HFF-Myc (cell line): ENCODE results near the gene MRPS24.

Experiments
- DNase-seq: peaks from one replicate; pipeline ENCODE4 v3.0.0-alpha.2; 2011; ENCODE audit warnings: low read depth; ENCODE audit errors: extremely low read depth
- H3K4me3 ChIP-seq: replicated peaks from 2 replicates; pipeline ENCODE4 v1.5.1; 2011; ENCODE audit warnings: low read depth, mild to moderate bottlenecking, control low read depth, low read length
- TF ChIP-seq, protein P1 (sequence below): IDR thresholded peaks from 2 replicates; pipeline ENCODE4 v1.5.1; 2012; ENCODE audit warnings: mild to moderate bottlenecking, low read depth, low read length, control low read depth; ENCODE audit errors: missing control alignments

The MRPS24 gene

GRCh38 chr7:43888993-43889945 lies 20.0 kb upstream of the MRPS24 start:
- no peak for DNase-seq
- H3K4me3 ChIP-seq: no peak overlapping the region
- TF ChIP-seq, protein P1, sequence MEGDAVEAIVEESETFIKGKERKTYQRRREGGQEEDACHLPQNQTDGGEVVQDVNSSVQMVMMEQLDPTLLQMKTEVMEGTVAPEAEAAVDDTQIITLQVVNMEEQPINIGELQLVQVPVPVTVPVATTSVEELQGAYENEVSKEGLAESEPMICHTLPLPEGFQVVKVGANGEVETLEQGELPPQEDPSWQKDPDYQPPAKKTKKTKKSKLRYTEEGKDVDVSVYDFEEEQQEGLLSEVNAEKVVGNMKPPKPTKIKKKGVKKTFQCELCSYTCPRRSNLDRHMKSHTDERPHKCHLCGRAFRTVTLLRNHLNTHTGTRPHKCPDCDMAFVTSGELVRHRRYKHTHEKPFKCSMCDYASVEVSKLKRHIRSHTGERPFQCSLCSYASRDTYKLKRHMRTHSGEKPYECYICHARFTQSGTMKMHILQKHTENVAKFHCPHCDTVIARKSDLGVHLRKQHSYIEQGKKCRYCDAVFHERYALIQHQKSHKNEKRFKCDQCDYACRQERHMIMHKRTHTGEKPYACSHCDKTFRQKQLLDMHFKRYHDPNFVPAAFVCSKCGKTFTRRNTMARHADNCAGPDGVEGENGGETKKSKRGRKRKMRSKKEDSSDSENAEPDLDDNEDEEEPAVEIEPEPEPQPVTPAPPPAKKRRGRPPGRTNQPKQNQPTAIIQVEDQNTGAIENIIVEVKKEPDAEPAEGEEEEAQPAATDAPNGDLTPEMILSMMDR: no peak

DNA sequence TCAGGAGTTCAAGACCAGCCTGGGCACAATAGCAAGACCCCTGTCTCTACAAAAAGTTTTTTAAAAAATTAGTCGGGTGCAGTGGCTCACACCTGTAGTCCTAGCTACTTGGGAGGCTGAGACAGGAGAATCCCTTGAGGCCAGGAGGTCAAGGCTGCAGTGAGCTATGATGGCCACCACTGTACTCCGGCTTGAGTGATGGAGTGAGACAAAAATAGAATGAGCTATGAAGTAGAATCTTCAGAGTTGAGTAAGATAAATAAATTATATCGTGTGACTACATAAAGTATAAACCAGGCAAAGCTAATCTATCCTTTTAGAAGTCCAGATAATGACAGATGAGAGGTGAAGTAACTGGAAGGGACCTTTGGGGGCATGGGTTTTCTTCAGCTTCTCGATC lies 15.3 kb upstream of the MRPS24 start:
- TF ChIP-seq, protein P1: no peak
- no peak for DNase-seq
- no peak overlapping the region for H3K4me3 ChIP-seq

DNA sequence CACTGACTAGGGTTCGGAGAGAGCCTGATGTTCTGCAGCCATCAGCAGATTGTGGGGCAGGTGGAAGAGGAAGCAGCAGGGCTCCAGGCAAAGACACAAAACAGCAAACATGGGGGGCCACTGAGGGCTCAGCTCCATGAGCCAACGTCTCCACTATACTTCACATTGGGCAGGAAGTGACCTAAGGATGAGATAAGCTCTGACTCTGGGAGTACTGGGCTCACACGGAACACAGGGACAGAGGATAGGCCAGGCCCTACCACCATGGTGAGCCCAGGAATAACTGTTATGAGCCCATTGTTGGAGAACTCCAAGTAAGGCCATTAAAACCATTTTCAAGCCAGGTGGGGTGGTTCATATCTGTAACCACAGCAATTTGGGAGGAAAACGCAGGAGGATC lies 14.9 kb upstream of the MRPS24 start:
- H3K4me3 ChIP-seq: no peak overlapping the region
- TF ChIP-seq, protein P1: no peak
- no peak for DNase-seq

GRCh38 chr7:43880596-43880995 lies 11.3 kb upstream of the MRPS24 start:
- no peak overlapping the region for H3K4me3 ChIP-seq
- TF ChIP-seq, protein P1: no peak
- DNase-seq: no peak

GRCh38 chr7:43879477-43879876 lies 10.2 kb upstream of the MRPS24 start:
- TF ChIP-seq, protein P1: no peak
- DNase-seq: no peak
- H3K4me3 ChIP-seq: no peak overlapping the region

GRCh38 chr7:43878867-43879266 lies 9.6 kb upstream of the MRPS24 start:
- DNase-seq: no peak
- TF ChIP-seq, protein P1: no peak
- no peak overlapping the region for H3K4me3 ChIP-seq
